Esophagus muscularis mucosa (tissue), 3 donors: ENCODE data around the gene RNH1.

Experiments used
- EP300 ChIP-seq: sonication (generic); formaldehyde crosslinking; IDR thresholded peaks from one replicate; pipeline ENCODE4 v1.6.1; 2017; ENCODE audit warnings: antibody characterized with exemption
- POLR2A ChIP-seq: fragments of 450-650 bp; IDR thresholded peaks from one replicate; pipeline ENCODE4 v1.6.1; 2017; ENCODE audit warnings: antibody characterized with exemption, moderate library complexity, mild to moderate bottlenecking, low read depth
- POLR2AphosphoS5 ChIP-seq, 2 donors: sonication (generic); formaldehyde crosslinking; IDR thresholded peaks; one replicate each; pipeline ENCODE4 v1.6.1; 2017; ENCODE audit warnings: antibody characterized with exemption in 2 of 2

DNA sequence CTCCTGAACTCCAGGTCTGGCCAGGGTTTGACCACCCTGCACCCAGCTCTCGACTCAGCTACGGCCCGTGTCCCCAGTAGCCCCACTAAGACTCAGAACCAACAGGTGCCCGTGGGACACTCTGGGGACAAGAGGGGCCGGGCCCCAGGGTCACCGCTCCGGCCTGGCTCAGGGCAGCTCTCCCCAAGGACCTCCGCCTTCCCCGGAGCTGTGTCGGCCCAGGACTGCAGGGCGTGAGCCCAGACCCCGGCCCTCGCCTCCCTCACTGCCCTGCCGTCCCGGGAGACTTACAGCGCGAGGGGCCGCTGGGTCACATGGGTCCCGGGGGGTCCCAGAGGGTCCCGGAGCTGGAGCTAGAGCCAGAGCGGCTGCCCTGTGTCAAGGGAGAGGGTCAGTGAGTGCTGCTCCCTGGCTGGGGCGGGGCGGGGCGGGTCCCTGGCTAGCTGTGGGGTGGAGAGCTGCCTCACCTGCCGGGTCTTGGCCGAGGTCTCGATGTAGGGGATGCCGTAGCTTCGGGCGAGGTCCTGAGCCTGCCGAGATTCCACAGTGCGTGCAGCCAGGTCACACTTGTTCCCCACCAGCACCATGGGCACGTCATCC, 26.0 kb upstream of the RNH1 start:
- TF ChIP-seq EP300: no peak
- TF ChIP-seq POLR2A: no peak
- no peak for TF ChIP-seq POLR2AphosphoS5 (IDR thresholded peaks at IDR 0.05)
